ENCODE measurements around the gene CTPS2. TPM values are rescaled to one million over a fixed set of nuclear protein-coding genes. Genes with fewer than 3 reads are reported as not detected.

Gene CTPS2
- total RNA-seq, 1 donor from 2014 or later: 9.9 TPM

- POLR2A ChIA-PET: interaction anchor here (0.7 kb wide), 2 partner anchors 174 to 1379 kb away, joined by 3 to 5 read pairs; no protein-coding TSS in a partner anchor
- H3K27me3 Mint-ChIP-seq: no peaks in the 10 kb centered on the region
- DNase-seq: peak; percentile 23
Observed at GRCh38 chrX:16711893-16712547, 449 bp downstream of the CTPS2 start.

GRCh38 chrX:16711219-16711811 is 1.2 kb downstream of the CTPS2 start:
- CTCF ChIA-PET: no interaction called here
- POLR2A ChIA-PET: no interaction called here
- no peak for DNase-seq

More at GRCh38 chrX:16711893-16712547, 449 bp downstream of the CTPS2 start:
- peaks cover 25% of the 10 kb centered on the region for H3K4me1 Mint-ChIP-seq
- intact Hi-C loops (cut with micrococcal nuclease): loop anchor here (1.0 to 10.0 kb wide), 4 partner anchors 7 to 1837 kb away; partner anchors contain the start of genes FANCB, MOSPD2, PIGA and REPS2
- H3K27ac Mint-ChIP-seq: peak overlapping the region; percentile 80
- ATAC-seq (ENCODE audit: low read depth): peak; percentile 58
- no peaks in the 10 kb centered on the region for H3K36me3 Mint-ChIP-seq (ENCODE audit: low read depth)
- CTCF ChIA-PET: no interaction called here
- no peaks in the 10 kb centered on the region for H3K9me3 Mint-ChIP-seq
- no peak for TF ChIP-seq CTCF (IDR thresholded peaks at IDR 0.05)
- peak overlapping the region; percentile 89 for H3K4me3 Mint-ChIP-seq

GRCh38 chrX:16708016-16708415 is 4.5 kb downstream of the CTPS2 start:
- no peaks in the 10 kb centered on the region for H3K9me3 Mint-ChIP-seq
- intact Hi-C loops (cut with micrococcal nuclease): no loop called here
- H3K4me3 Mint-ChIP-seq: no peak overlapping the region
- no peaks in the 10 kb centered on the region for H3K36me3 Mint-ChIP-seq (ENCODE audit: low read depth)
- peaks cover 33% of the 10 kb centered on the region for H3K4me1 Mint-ChIP-seq
- ChIA-PET CTCF (no interaction called here), POLR2A (no interaction called here)
- no peak overlapping the region for H3K27ac Mint-ChIP-seq
- no peak for TF ChIP-seq CTCF (IDR thresholded peaks at IDR 0.05)
- no peaks in the 10 kb centered on the region for H3K27me3 Mint-ChIP-seq
- ATAC-seq (ENCODE audit: low read depth) (no peak), DNase-seq (no peak)

More at GRCh38 chrX:16711219-16711811, 1.2 kb downstream of the CTPS2 start:
- H3K27ac Mint-ChIP-seq: peak overlapping the region; percentile 80
- intact Hi-C loops (cut with micrococcal nuclease): loop anchor here (1.0 to 10.0 kb wide), 4 partner anchors 8 to 1837 kb away; partner anchors contain the start of genes FANCB, MOSPD2, PIGA and REPS2
- peak overlapping the region; percentile 82 for H3K4me3 Mint-ChIP-seq
- peaks cover 25% of the 10 kb centered on the region for H3K4me1 Mint-ChIP-seq
- TF ChIP-seq CTCF (IDR thresholded peaks at IDR 0.05): no peak
- ATAC-seq (ENCODE audit: low read depth): no peak
- H3K36me3 Mint-ChIP-seq (ENCODE audit: low read depth): no peaks in the 10 kb centered on the region
- no peaks in the 10 kb centered on the region for H3K9me3 Mint-ChIP-seq
- no peaks in the 10 kb centered on the region for H3K27me3 Mint-ChIP-seq

- intact Hi-C loops (cut with micrococcal nuclease): no loop called here
- Mint-ChIP-seq H3K4me3 (no peak overlapping the region), H3K9me3 (no peaks in the 10 kb centered on the region), H3K27ac (peak overlapping the region; percentile 25), H3K36me3 (ENCODE audit: low read depth) (peaks cover 2% of the 10 kb centered on the region), H3K27me3 (no peaks in the 10 kb centered on the region), H3K4me1 (peaks cover 17% of the 10 kb centered on the region)
- ChIA-PET CTCF (no interaction called here), POLR2A (no interaction called here)
- TF ChIP-seq CTCF (IDR thresholded peaks at IDR 0.05): no peak
- DNase-seq (no peak), ATAC-seq (ENCODE audit: low read depth) (no peak)
Observed at GRCh38 chrX:16705370-16705769, 7.1 kb downstream of the CTPS2 start.
